Measurements from ENCODE around the gene COX7B2. TPM values are rescaled to one million over a fixed set of nuclear protein-coding genes. Genes with fewer than 3 reads are reported as not detected.
A peak's percentile ranks its signal among the peaks of the same experiment; 100 is the strongest.

Gene COX7B2
- total RNA-seq, 1 donor from 2014 or later: not detected

- H3K27me3 Mint-ChIP-seq (ENCODE audit: low read depth): peaks cover 17% of the 10 kb centered on the region
- no peak overlapping the region for H3K4me3 Mint-ChIP-seq
- H3K27ac Mint-ChIP-seq: no peak overlapping the region
- TF ChIP-seq CTCF (IDR thresholded peaks at IDR 0.05; ENCODE audit: unreplicated experiment): no peak
- no peaks in the 10 kb centered on the region for H3K36me3 Mint-ChIP-seq
- no peak for DNase-seq (ENCODE audit: low spot score in 2 of 2, unreplicated experiment in 2 of 2)
- H3K9me3 Mint-ChIP-seq: no peaks in the 10 kb centered on the region
- no peaks in the 10 kb centered on the region for H3K4me1 Mint-ChIP-seq
Observed at GRCh38 chr4:46890056-46890455, 19.0 kb downstream of the COX7B2 start.

GRCh38 chr4:46889410-46889809 lies 19.6 kb downstream of the COX7B2 start:
- no peaks in the 10 kb centered on the region for H3K4me1 Mint-ChIP-seq
- peaks cover 17% of the 10 kb centered on the region for H3K27me3 Mint-ChIP-seq (ENCODE audit: low read depth)
- no peak for TF ChIP-seq CTCF (IDR thresholded peaks at IDR 0.05; ENCODE audit: unreplicated experiment)
- H3K4me3 Mint-ChIP-seq: no peak overlapping the region
- no peak for DNase-seq (ENCODE audit: low spot score in 2 of 2, unreplicated experiment in 2 of 2)
- no peaks in the 10 kb centered on the region for H3K36me3 Mint-ChIP-seq
- H3K27ac Mint-ChIP-seq: no peak overlapping the region
- no peaks in the 10 kb centered on the region for H3K9me3 Mint-ChIP-seq

- no peaks in the 10 kb centered on the region for H3K36me3 Mint-ChIP-seq
- peak; percentile 30 for TF ChIP-seq CTCF (IDR thresholded peaks at IDR 0.05; ENCODE audit: unreplicated experiment)
- H3K4me1 Mint-ChIP-seq: no peaks in the 10 kb centered on the region
- no peak for DNase-seq (ENCODE audit: low spot score in 2 of 2, unreplicated experiment in 2 of 2)
- no peak overlapping the region for H3K27ac Mint-ChIP-seq
- peaks cover 14% of the 10 kb centered on the region for H3K27me3 Mint-ChIP-seq (ENCODE audit: low read depth)
- H3K4me3 Mint-ChIP-seq: no peak overlapping the region
- H3K9me3 Mint-ChIP-seq: no peaks in the 10 kb centered on the region
Observed at GRCh38 chr4:46886711-46887110, 22.3 kb downstream of the COX7B2 start.

GRCh38 chr4:46878641-46879040 lies 30.4 kb downstream of the COX7B2 start:
- Mint-ChIP-seq H3K27me3 (ENCODE audit: low read depth) (peaks cover 5% of the 10 kb centered on the region), H3K27ac (no peak overlapping the region), H3K4me1 (no peaks in the 10 kb centered on the region), H3K4me3 (no peak overlapping the region), H3K9me3 (no peaks in the 10 kb centered on the region), H3K36me3 (no peaks in the 10 kb centered on the region)
- no peak for DNase-seq (ENCODE audit: low spot score in 2 of 2, unreplicated experiment in 2 of 2)
- TF ChIP-seq CTCF (IDR thresholded peaks at IDR 0.05; ENCODE audit: unreplicated experiment): no peak

- H3K4me1 Mint-ChIP-seq: no peaks in the 10 kb centered on the region
- no peak overlapping the region for H3K27ac Mint-ChIP-seq
- H3K4me3 Mint-ChIP-seq: no peak overlapping the region
- no peaks in the 10 kb centered on the region for H3K36me3 Mint-ChIP-seq
- no peak for DNase-seq (ENCODE audit: low spot score in 2 of 2, unreplicated experiment in 2 of 2)
- H3K27me3 Mint-ChIP-seq (ENCODE audit: low read depth): peaks cover under 1% of the 10 kb centered on the region
- no peak for TF ChIP-seq CTCF (IDR thresholded peaks at IDR 0.05; ENCODE audit: unreplicated experiment)
- H3K9me3 Mint-ChIP-seq: peaks cover 10% of the 10 kb centered on the region
Observed at GRCh38 chr4:46874811-46875210, 34.2 kb downstream of the COX7B2 start.

GRCh38 chr4:46870411-46870810 lies 38.6 kb downstream of the COX7B2 start:
- Mint-ChIP-seq H3K27me3 (ENCODE audit: low read depth) (peaks cover 2% of the 10 kb centered on the region), H3K36me3 (no peaks in the 10 kb centered on the region), H3K4me1 (peaks cover 1% of the 10 kb centered on the region), H3K9me3 (peaks cover 10% of the 10 kb centered on the region), H3K27ac (no peak overlapping the region), H3K4me3 (no peak overlapping the region)
- no peak for TF ChIP-seq CTCF (IDR thresholded peaks at IDR 0.05; ENCODE audit: unreplicated experiment)
- no peak for DNase-seq (ENCODE audit: low spot score in 2 of 2, unreplicated experiment in 2 of 2)

Data from mesothelial cell of epicardium (in vitro differentiated cells).